OCI-LY1 (cell line): Measurements from ENCODE around the gene ITGB7.

ENCODE experiments used
- H2AFZ ChIP-seq: fragments of 200-600 bp; sonication (generic), shearing (Covaris generic); 2 replicates; pipeline ENCODE4 v1.6.0; 2014; ENCODE audit warnings: antibody characterized with exemption, mild to moderate bottlenecking, low read length
- H3F3A ChIP-seq: fragments of 200-600 bp; sonication (generic), shearing (Covaris generic); 2 replicates; pipeline ENCODE4 v1.6.0; 2014; ENCODE audit warnings: mild to moderate bottlenecking, antibody characterized with exemption, low read length, moderate library complexity; ENCODE audit not compliant: insufficient read depth
- H3K27ac ChIP-seq: fragments of 200-600 bp; sonication (generic); 2 replicates; pipeline ENCODE4 v1.5.1; 2014; ENCODE audit warnings: low read length, mixed run types, mild to moderate bottlenecking, low read depth; ENCODE audit not compliant: poor library complexity, severe bottlenecking
- H3K27me3 ChIP-seq: fragments of 200-600 bp; sonication (generic); 2 replicates; pipeline ENCODE4 v1.6.0; 2014; ENCODE audit warnings: antibody characterized with exemption, mild to moderate bottlenecking, low read length, moderate library complexity; ENCODE audit not compliant: insufficient read depth
- H3K36me3 ChIP-seq: fragments of 200-600 bp; sonication (generic); 2 replicates; pipeline ENCODE4 v1.6.1; 2014; ENCODE audit warnings: mild to moderate bottlenecking, antibody characterized with exemption, low read length, moderate library complexity, mixed read lengths; ENCODE audit not compliant: insufficient read depth
- H3K4me1 ChIP-seq: fragments of 200-600 bp; sonication (generic); 2 replicates; pipeline ENCODE4 v1.5.1; 2014; ENCODE audit warnings: mild to moderate bottlenecking, low read length, moderate library complexity; ENCODE audit not compliant: insufficient read depth, severe bottlenecking
- H3K4me2 ChIP-seq: fragments of 200-600 bp; sonication (generic), shearing (Covaris generic); 2 replicates; pipeline ENCODE4 v1.6.1; 2014; ENCODE audit warnings: low read length
- H3K4me3 ChIP-seq: fragments of 200-600 bp; sonication (generic); 2 replicates; pipeline ENCODE4 v1.5.1; 2014; ENCODE audit warnings: low read length, low read depth, mild to moderate bottlenecking, mixed read lengths; ENCODE audit not compliant: poor library complexity, severe bottlenecking
- H3K79me2 ChIP-seq: fragments of 200-600 bp; shearing (Covaris generic); 2 replicates; pipeline ENCODE4 v1.6.1; 2016; ENCODE audit warnings: mixed run types, low read length, mixed read lengths; ENCODE audit not compliant: insufficient read depth
- H3K9ac ChIP-seq: fragments of 200-600 bp; sonication (generic), shearing (Covaris generic); 2 replicates; pipeline ENCODE4 v1.6.1; 2014; ENCODE audit warnings: mild to moderate bottlenecking, low read length, mixed read lengths
- H3K9me2 ChIP-seq: fragments of 200-600 bp; sonication (generic), shearing (Covaris generic); 2 replicates; pipeline ENCODE4 v1.6.1; 2014; ENCODE audit warnings: low read depth, mild to moderate bottlenecking, low read length, mixed read lengths
- H3K9me3 ChIP-seq: fragments of 200-600 bp; shearing (Covaris generic); 2 replicates; pipeline ENCODE4 v1.6.1; 2014; ENCODE audit warnings: low read length, mixed read lengths
- H4K20me1 ChIP-seq: fragments of 200-600 bp; sonication (generic), shearing (Covaris generic); 2 replicates; pipeline ENCODE4 v1.6.0; 2016; ENCODE audit warnings: mild to moderate bottlenecking, low read length; ENCODE audit not compliant: insufficient read depth
- CTCF ChIP-seq: fragments of 200-600 bp; sonication (generic), shearing (Covaris generic); IDR thresholded peaks from 2 replicates; pipeline ENCODE4 v1.5.1; 2017; ENCODE audit warnings: mild to moderate bottlenecking, antibody characterized with exemption, low read length, moderate library complexity, mixed read lengths
- EZH2 ChIP-seq: fragments of 200-600 bp; sonication (generic), shearing (Covaris generic); IDR thresholded peaks from 2 replicates; pipeline ENCODE4 v1.8.0; 2017; ENCODE audit warnings: borderline replicate concordance, mixed run types, mild to moderate bottlenecking, antibody characterized with exemption, low read length, moderate library complexity, mixed read lengths

Gene ITGB7

GRCh38 chr12:53245286-53245685 lies 38.2 kb upstream of the ITGB7 start:
- Histone ChIP-seq H2AFZ (no peak overlapping the region), H3K36me3 (no peaks in the 10 kb centered on the region), H3K9me2 (no peaks in the 10 kb centered on the region), H3K27ac (no peak overlapping the region), H3K4me1 (no peaks in the 10 kb centered on the region), H3K9me3 (no peaks in the 10 kb centered on the region), H3K4me2 (no peak overlapping the region), H3K9ac (no peak overlapping the region), H3K79me2 (no peaks in the 10 kb centered on the region), H3F3A (no peaks in the 10 kb centered on the region), H3K27me3 (no peaks in the 10 kb centered on the region; the same call in none of the 2 replicates), H3K4me3 (no peak overlapping the region), H4K20me1 (no peaks in the 10 kb centered on the region)
- TF ChIP-seq CTCF: no peak
- TF ChIP-seq EZH2: no peak

- Histone ChIP-seq H2AFZ (no peak overlapping the region), H3K79me2 (no peaks in the 10 kb centered on the region), H3K27ac (no peak overlapping the region), H3K9me2 (no peaks in the 10 kb centered on the region), H3K4me3 (no peak overlapping the region), H3K9ac (no peak overlapping the region), H3K4me1 (no peaks in the 10 kb centered on the region), H3K9me3 (no peaks in the 10 kb centered on the region), H3F3A (no peaks in the 10 kb centered on the region), H3K27me3 (no peaks in the 10 kb centered on the region; the same call in none of the 2 replicates), H4K20me1 (no peaks in the 10 kb centered on the region), H3K4me2 (no peak overlapping the region), H3K36me3 (no peaks in the 10 kb centered on the region)
- no peak for TF ChIP-seq EZH2
- TF ChIP-seq CTCF: no peak
These were observed 37.3 kb upstream of the ITGB7 start for GRCh38 chr12:53244337-53244736.

- Histone ChIP-seq H3K27ac (no peak overlapping the region), H3K4me3 (no peak overlapping the region), H3K9me2 (no peaks in the 10 kb centered on the region), H3K27me3 (no peaks in the 10 kb centered on the region; the same call in none of the 2 replicates), H2AFZ (no peak overlapping the region), H4K20me1 (no peaks in the 10 kb centered on the region), H3K9me3 (no peaks in the 10 kb centered on the region), H3K4me1 (no peaks in the 10 kb centered on the region), H3K79me2 (no peaks in the 10 kb centered on the region), H3K9ac (no peak overlapping the region), H3K36me3 (no peaks in the 10 kb centered on the region), H3K4me2 (no peak overlapping the region), H3F3A (no peaks in the 10 kb centered on the region)
- TF ChIP-seq CTCF (no peak), EZH2 (no peak)
These were observed 34.8 kb upstream of the ITGB7 start for GRCh38 chr12:53241623-53242412.
